IMR-90 (cell line): ENCODE results near the gene CD2BP2. TPM values are rescaled to one million over a fixed set of nuclear protein-coding genes. Genes with fewer than 3 reads are reported as not detected.

Source experiments
- ATAC-seq: fragments of 200-7000 bp; cut with Tn5 transposase; 2 replicates; pipeline ENCODE4 v1.9.1; 2020; ENCODE audit warnings: low read depth, mild to moderate bottlenecking, moderate library complexity
- BruUV-seq: library from RNA; stranded (reverse); fragments of 400-500 nt; replicated peaks from 2 replicates; lab custom pipeline; 2021; lab: Mats Ljungman, UMichigan
- CTCF ChIA-PET: fragments of 300-600 bp; formaldehyde crosslinking; extraction: SDS; loops from one replicate; lab custom pipeline; 2021; ENCODE audit warnings: antibody characterized with exemption; lab: Yijun Ruan, JAX
- POLR2A ChIA-PET: fragments of 300-600 bp; sonication (Branson Sonifier 250); formaldehyde crosslinking; loops from one replicate; lab custom pipeline; 2022; ENCODE audit warnings: antibody characterized with exemption; ENCODE audit not compliant: unreplicated experiment; lab: Charles Lee
- DNase-seq: peaks from one replicate; pipeline ENCODE4 v3.0.0; 2013
- H2AFZ ChIP-seq: replicated peaks from 2 replicates; pipeline ENCODE3; 2013; ENCODE audit warnings: low read length, mild to moderate bottlenecking; ENCODE audit not compliant: poor library complexity
- H2AK5ac ChIP-seq: 2 replicates; pipeline ENCODE4 v1.6.1; 2013; ENCODE audit warnings: low read depth, low read length, inconsistent platforms
- H2AK9ac ChIP-seq: replicated peaks from 2 replicates; pipeline ENCODE3; 2013; ENCODE audit warnings: mild to moderate bottlenecking, low read depth, low read length, moderate library complexity; ENCODE audit not compliant: poor library complexity
- H2BK120ac ChIP-seq: 2 replicates; pipeline ENCODE4 v1.6.1; 2013; ENCODE audit warnings: low read depth, low read length, inconsistent platforms
- H2BK15ac ChIP-seq: 3 replicates; pipeline ENCODE4 v1.6.1; 2013; ENCODE audit warnings: low read depth, low read length, inconsistent platforms
- H2BK20ac ChIP-seq: 2 replicates; pipeline ENCODE4 v1.6.1; 2013; ENCODE audit warnings: low read depth, mild to moderate bottlenecking, inconsistent platforms, low read length, moderate library complexity
- H2BK5ac ChIP-seq: 2 replicates; pipeline ENCODE4 v1.6.1; 2013; ENCODE audit warnings: mild to moderate bottlenecking, low read depth, low read length, inconsistent platforms; ENCODE audit not compliant: poor library complexity, severe bottlenecking
- H3K14ac ChIP-seq: replicated peaks from 2 replicates; pipeline ENCODE4 v1.6.1; 2013; ENCODE audit warnings: low read depth, low read length, inconsistent platforms
- H3K18ac ChIP-seq: 2 replicates; pipeline ENCODE4 v1.6.1; 2013; ENCODE audit warnings: low read depth, low read length, control low read depth
- H3K23ac ChIP-seq: 2 replicates; pipeline ENCODE4 v1.6.1; 2013; ENCODE audit warnings: low read depth, low read length, inconsistent platforms
- H3K27ac ChIP-seq: 2 replicates; pipeline ENCODE4 v1.5.1; 2013; ENCODE audit warnings: mild to moderate bottlenecking, control low read depth, low read length; ENCODE audit not compliant: insufficient read depth
- H3K27me3 ChIP-seq: 2 replicates; pipeline ENCODE4 v1.6.1; 2013; ENCODE audit warnings: low read length; ENCODE audit not compliant: control insufficient read depth, insufficient read depth
- H3K36me3 ChIP-seq: 2 replicates; pipeline ENCODE4 v1.6.1; 2013; ENCODE audit warnings: low read length, mixed read lengths; ENCODE audit not compliant: control insufficient read depth, insufficient read depth
- H3K4ac ChIP-seq: 2 replicates; pipeline ENCODE4 v1.6.1; 2013; ENCODE audit warnings: low read depth, low read length, inconsistent platforms
- H3K4me1 ChIP-seq: 2 replicates; pipeline ENCODE4 v1.6.1; 2013; ENCODE audit warnings: low read length, mixed read lengths; ENCODE audit not compliant: control insufficient read depth, insufficient read depth
- H3K4me2 ChIP-seq: 2 replicates; pipeline ENCODE4 v1.6.1; 2013; ENCODE audit warnings: low read depth, mild to moderate bottlenecking, control low read depth, low read length, moderate library complexity
- H3K4me3 ChIP-seq: 2 replicates; pipeline ENCODE4 v1.5.1; 2013; ENCODE audit warnings: low read depth, mild to moderate bottlenecking, control low read depth, low read length, moderate library complexity; ENCODE audit not compliant: insufficient read depth
- H3K56ac ChIP-seq: 2 replicates; pipeline ENCODE4 v1.6.1; 2013; ENCODE audit warnings: low read length, inconsistent platforms; ENCODE audit not compliant: insufficient read depth; ENCODE audit errors: extremely low read depth
- H3K79me1 ChIP-seq, 2 experiments: 2 replicates each; pipeline ENCODE4 v1.6.1; 2013; ENCODE audit warnings: low read length in 2 of 2, inconsistent platforms in 1 of 2, low read depth in 1 of 2
- H3K9ac ChIP-seq: 2 replicates; pipeline ENCODE4 v1.6.1; 2013; ENCODE audit warnings: low read depth, low read length, control low read depth
- H3K9me1 ChIP-seq: 2 replicates; pipeline ENCODE4 v1.6.1; 2013; ENCODE audit warnings: low read length, inconsistent platforms; ENCODE audit not compliant: insufficient read depth
- H3K9me3 ChIP-seq: 2 replicates; pipeline ENCODE4 v1.6.1; 2013; ENCODE audit warnings: low read length; ENCODE audit not compliant: control insufficient read depth, insufficient read depth
- H4K20me1 ChIP-seq: 2 replicates; pipeline ENCODE4 v1.6.1; 2013; ENCODE audit warnings: low read length, inconsistent platforms; ENCODE audit not compliant: insufficient read depth
- H4K5ac ChIP-seq: 2 replicates; pipeline ENCODE4 v1.6.1; 2013; ENCODE audit warnings: mild to moderate bottlenecking, low read depth, low read length, control low read depth
- H4K8ac ChIP-seq, 2 experiments: 2 replicates each; pipeline ENCODE4 v1.6.1; 2013; ENCODE audit warnings: low read depth in 2 of 2, low read length in 2 of 2, control low read depth in 1 of 2, inconsistent platforms in 1 of 2
- H4K91ac ChIP-seq: 2 replicates; pipeline ENCODE4 v1.6.1; 2013; ENCODE audit warnings: low read depth, low read length, inconsistent platforms; ENCODE audit not compliant: insufficient read depth
- BHLHE40 ChIP-seq: fragments of 150-350 bp; IDR thresholded peaks from 2 replicates; pipeline ENCODE4 v1.6.1; 2016; ENCODE audit warnings: mild to moderate bottlenecking, low read depth, low read length
- CHD1 ChIP-seq: IDR thresholded peaks from 2 replicates; pipeline ENCODE4 v1.6.1; 2012; ENCODE audit warnings: low read depth, low read length, improper control_type of control experiment
- MXI1 ChIP-seq: IDR thresholded peaks from 2 replicates; pipeline ENCODE4 v1.6.1; 2012; ENCODE audit warnings: low read depth, mild to moderate bottlenecking, low read length, moderate library complexity, borderline replicate concordance
- RFX5 ChIP-seq: IDR thresholded peaks from 2 replicates; pipeline ENCODE4 v1.8.0; 2012; ENCODE audit warnings: low read depth, mild to moderate bottlenecking, low read length, moderate library complexity
- SMC3 ChIP-seq: fragments of 150-350 bp; IDR thresholded peaks from 2 replicates; pipeline ENCODE4 v1.6.1; 2016; ENCODE audit warnings: low read depth, mild to moderate bottlenecking, antibody characterized with exemption, low read length, moderate library complexity
- WGBS, 2 experiments: methylation state at CpG; one replicate each; pipeline versions ENCODE4 v1.1.5 to v1.1.7; 2013; ENCODE audit warnings: missing lambda C conversion rate in 2 of 2; ENCODE audit not compliant: insufficient read length in 1 of 2; ENCODE audit errors: extremely low coverage in 2 of 2; 5-methylcytosine and 5-hydroxymethylcytosine counted together
- dilution Hi-C: fragments of 300-500 bp; cut with HindIII; formaldehyde crosslinking; loops from one replicate; pipeline ENCODE4 v1.14.3; 2018; ENCODE audit warnings: low sequenced_read_pairs; ENCODE audit not compliant: unreplicated experiment
- in situ Hi-C: fragments of 300-500 bp; cut with MboI; formaldehyde crosslinking; loops from 3 replicates; pipeline ENCODE4 v1.14.3; 2019; ENCODE audit warnings: low sequenced_read_pairs, inconsistent platforms, mixed read lengths
- intact Hi-C: fragments of 100-400 bp; cut with micrococcal nuclease; formaldehyde crosslinking; loops from 2 replicates; pipeline ENCODE4 v1.10.0; 2022
- polyA plus RNA-seq, 3 experiments: library from polyadenylated mRNA; depleted of rRNA; stranded (reverse); fragments of >200 nt; gene quantifications; 2 replicates each; pipeline ENCODE4 v1.2.3, GENCODE V29; 2012; ENCODE audit warnings: low replicate concordance in 1 of 3
- total RNA-seq: library from RNA; depleted of rRNA; stranded (reverse); fragments of >200 nt; gene quantifications from 2 replicates; pipeline ENCODE4 v1.2.3, GENCODE V29; 2012
- TF ChIP-seq, protein P1 (sequence below): fragments of 150-350 bp; IDR thresholded peaks from 2 replicates; pipeline ENCODE4 v1.6.1; 2017; ENCODE audit warnings: mild to moderate bottlenecking, antibody characterized with exemption, low read length, low read depth
- TF ChIP-seq, protein P2 (sequence below): fragments of 150-350 bp; IDR thresholded peaks from 2 replicates; pipeline ENCODE4 v1.6.1; 2016; ENCODE audit warnings: low read depth, mild to moderate bottlenecking, low read length, moderate library complexity, borderline replicate concordance

The CD2BP2 gene
- total and polyA plus RNA-seq, 2 of the 4 experiments (the other 2 are of a cell fraction), result 29.6 to 41.1 TPM

DNA sequence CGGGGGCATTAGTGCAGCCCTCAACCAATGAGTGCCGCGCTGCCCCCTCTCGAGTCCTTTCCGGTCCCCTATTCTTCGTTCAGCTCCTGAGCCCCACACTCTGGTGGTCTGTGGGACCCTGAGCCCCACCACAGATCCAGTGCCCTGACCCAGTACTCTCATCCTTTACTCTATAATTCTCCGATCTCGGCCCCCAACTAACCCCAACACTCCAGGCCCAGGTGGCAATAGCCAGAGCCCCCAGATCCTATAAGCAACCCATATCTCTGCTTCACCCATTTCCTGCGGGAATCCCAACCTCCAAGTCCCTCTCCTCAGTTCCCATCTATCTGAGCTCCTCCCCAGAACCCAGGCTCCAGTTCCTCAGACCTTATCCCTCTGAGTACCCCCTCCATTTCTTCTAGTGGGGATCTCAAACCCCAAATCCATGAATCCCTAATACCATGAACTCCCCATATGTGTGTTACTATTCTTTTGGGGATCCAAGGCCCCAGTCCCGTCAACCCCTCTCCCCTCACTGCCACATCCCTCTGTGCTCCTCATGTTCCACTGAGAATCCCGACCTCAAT is 16.2 kb upstream of the CD2BP2 start:
- peak overlapping the region; percentile 37 for H3K9ac ChIP-seq
- H4K20me1 ChIP-seq, result peaks cover 31% of the 10 kb centered on the region

More for the DNA sequence above, 16.2 kb upstream of the CD2BP2 start:
- peak overlapping the region; percentile 92 for H2AK5ac ChIP-seq
- H2BK20ac ChIP-seq, result 0 out of 2 replicates have a peak overlapping the region, but pooled peaks have one; percentile 29
- H3K27ac ChIP-seq, result peak overlapping the region; percentile 9
- peak overlapping the region; percentile 24; the same call in 1 of the 2 replicates for H3K23ac ChIP-seq
- H2BK15ac ChIP-seq, result 0 out of 3 replicates have a peak overlapping the region, but pooled peaks have one; percentile 2
- H3K56ac ChIP-seq, result peak overlapping the region; percentile 38; the same call in 1 of the 2 replicates
- intact Hi-C loops, result no loop called here
- peak overlapping the region; percentile 15; the same call in 1 of the 2 replicates for H3K14ac ChIP-seq
- ATAC-seq, result no peak
- peak overlapping the region; percentile 44 to 87 for H4K8ac ChIP-seq
- peak overlapping the region; percentile 29 for H2BK5ac ChIP-seq
- H3K9me1 ChIP-seq, result peaks cover 17% of the 10 kb centered on the region
- TF ChIP-seq BHLHE40 (no peak), CHD1 (no peak), SMC3 (no peak), RFX5 (no peak), MXI1 (no peak)
- TF ChIP-seq, protein P1, sequence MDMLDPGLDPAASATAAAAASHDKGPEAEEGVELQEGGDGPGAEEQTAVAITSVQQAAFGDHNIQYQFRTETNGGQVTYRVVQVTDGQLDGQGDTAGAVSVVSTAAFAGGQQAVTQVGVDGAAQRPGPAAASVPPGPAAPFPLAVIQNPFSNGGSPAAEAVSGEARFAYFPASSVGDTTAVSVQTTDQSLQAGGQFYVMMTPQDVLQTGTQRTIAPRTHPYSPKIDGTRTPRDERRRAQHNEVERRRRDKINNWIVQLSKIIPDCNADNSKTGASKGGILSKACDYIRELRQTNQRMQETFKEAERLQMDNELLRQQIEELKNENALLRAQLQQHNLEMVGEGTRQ, result no peak
- TF ChIP-seq, protein P2, sequence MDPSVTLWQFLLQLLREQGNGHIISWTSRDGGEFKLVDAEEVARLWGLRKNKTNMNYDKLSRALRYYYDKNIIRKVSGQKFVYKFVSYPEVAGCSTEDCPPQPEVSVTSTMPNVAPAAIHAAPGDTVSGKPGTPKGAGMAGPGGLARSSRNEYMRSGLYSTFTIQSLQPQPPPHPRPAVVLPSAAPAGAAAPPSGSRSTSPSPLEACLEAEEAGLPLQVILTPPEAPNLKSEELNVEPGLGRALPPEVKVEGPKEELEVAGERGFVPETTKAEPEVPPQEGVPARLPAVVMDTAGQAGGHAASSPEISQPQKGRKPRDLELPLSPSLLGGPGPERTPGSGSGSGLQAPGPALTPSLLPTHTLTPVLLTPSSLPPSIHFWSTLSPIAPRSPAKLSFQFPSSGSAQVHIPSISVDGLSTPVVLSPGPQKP, result no peak
- in situ Hi-C loops, result no loop called here
- BruUV-seq, result no TSS peak
- no peaks in the 10 kb centered on the region for H3K9me3 ChIP-seq
- 0 out of 2 replicates have a peak, but pooled peaks cover 2% of the 10 kb centered on the region for H3K36me3 ChIP-seq
- ChIA-PET CTCF (interaction anchor here (0.7 kb wide), 1 partner anchor 24 kb away, joined by 3 read pairs; the partner anchor contains the start of gene ZNF48), POLR2A (interaction anchor here (0.5 kb wide), 1 partner anchor 28 kb away, joined by 3 read pairs; no protein-coding TSS in a partner anchor)
- H4K91ac ChIP-seq, result peak overlapping the region; percentile 45
- peak overlapping the region; percentile 38; the same call in 1 of the 2 replicates for H2BK120ac ChIP-seq
- peak overlapping the region; percentile 86 for H2AFZ ChIP-seq
- H3K18ac ChIP-seq, result no peak overlapping the region
- peak overlapping the region; percentile 29 for H3K4me3 ChIP-seq
- H2AK9ac ChIP-seq, result peak overlapping the region; percentile 89
- 20% methylated on average over 11 of the region's 11 CpGs; no CpG with 5 or more reads in 1 of the 2 experiments for WGBS, 2 experiments
- no peaks in the 10 kb centered on the region for H3K27me3 ChIP-seq
- H3K4me2 ChIP-seq, result peak overlapping the region; percentile 50
- H3K4ac ChIP-seq, result peak overlapping the region; percentile 78
- H3K4me1 ChIP-seq, result peaks cover 3% of the 10 kb centered on the region; the same call in 1 of the 2 replicates
- dilution Hi-C loops, result no loop called here
- H4K5ac ChIP-seq, result peak overlapping the region; percentile 35
- H3K79me1 ChIP-seq, result peaks cover 0 to 40% of the 10 kb centered on the region in 2 experiments; a peak in 2 of 4 replicates
- no peak for DNase-seq
